HG03066 (cell line): ENCODE data around the gene KIAA0319L.

ENCODE experiments used
- ATAC-seq: cut with Tn5 transposase; IDR thresholded peaks from one replicate; pipeline ENCODE4 v1.9.1; 2021; ENCODE audit warnings: low read depth; ENCODE audit not compliant: unreplicated experiment

The KIAA0319L gene

GRCh38 chr1:35406103-35406502 is 151.1 kb downstream of the KIAA0319L start:
- no peak for ATAC-seq

GRCh38 chr1:35401049-35401448 is 156.2 kb downstream of the KIAA0319L start:
- no peak for ATAC-seq

- no peak for ATAC-seq
Measured at GRCh38 chr1:35398739-35399138, 158.5 kb downstream of the KIAA0319L start.

- ATAC-seq, result no peak
Measured at GRCh38 chr1:35394386-35394785, 162.8 kb downstream of the KIAA0319L start.

- ATAC-seq, result no peak
Measured at GRCh38 chr1:35390600-35391494, 166.4 kb downstream of the KIAA0319L start.

GRCh38 chr1:35386959-35387358 is 170.2 kb downstream of the KIAA0319L start:
- ATAC-seq, result no peak

- no peak for ATAC-seq
Measured at GRCh38 chr1:35386290-35386689, 170.9 kb downstream of the KIAA0319L start.
